Breast epithelium (tissue), 4 donors: Measurements from ENCODE around the gene CTRB1. TPM values are rescaled to one million over a fixed set of nuclear protein-coding genes. Genes with fewer than 3 reads are reported as not detected.
"Not testable (repeated sequence)": the region's sequence is repeated elsewhere in the genome, so short reads cannot be mapped to it uniquely, and the experiment has no call there.

Experiments used
- DNase-seq, 2 donors: peaks; one replicate each; pipeline ENCODE4 v3.0.0-alpha.2; 2019; ENCODE audit warnings: low spot score in 2 of 2
- H3K27ac ChIP-seq, 2 donors: fragments of 200-600 bp; sonication (generic) in 1 of 2; one replicate each; pipeline ENCODE4 v1.5.1; 2016 to 2019; ENCODE audit warnings: mild to moderate bottlenecking in 1 of 2
- H3K27me3 ChIP-seq, 2 donors: fragments of 200-600 bp; sonication (generic) in 1 of 2; one replicate each; pipeline versions ENCODE4 v1.5.1 to v1.6.0; 2017 to 2019; ENCODE audit warnings: control low read depth in 1 of 2, mild to moderate bottlenecking in 1 of 2
- H3K36me3 ChIP-seq: fragments of 200-600 bp; one replicate; pipeline ENCODE4 v1.5.1; 2019
- H3K4me1 ChIP-seq, 2 donors: fragments of 200-600 bp; sonication (generic); one replicate each; pipeline ENCODE4 v1.5.1; 2016 to 2019; ENCODE audit warnings: control low read depth in 1 of 2
- H3K4me3 ChIP-seq, 3 donors: fragments of 200-600 bp; sonication (generic); 1 replicate in 2 of 3; 2 replicates in 1 of 3; pipeline ENCODE4 v1.5.1; 2016 to 2019; ENCODE audit warnings: mild to moderate bottlenecking in 3 of 3, moderate library complexity in 2 of 3
- H3K9me3 ChIP-seq, 2 donors: fragments of 200-600 bp; sonication (generic) in 1 of 2; one replicate each; pipeline ENCODE4 v1.5.1; 2016 to 2019; ENCODE audit warnings: control low read depth in 1 of 2
- POLR2A ChIP-seq: fragments of 450-650 bp; IDR thresholded peaks from one replicate; pipeline ENCODE4 v1.6.1; 2016; ENCODE audit warnings: antibody characterized with exemption, mild to moderate bottlenecking, moderate library complexity
- POLR2AphosphoS5 ChIP-seq, 3 donors: sonication (generic); formaldehyde crosslinking; IDR thresholded peaks; one replicate each; pipeline ENCODE4 v1.6.1; 2017; ENCODE audit warnings: antibody characterized with exemption in 3 of 3
- intact Hi-C: fragments of 100-400 bp; cut with DNase I; formaldehyde crosslinking; loops from one replicate; pipeline ENCODE4 v1.15.1; 2023; ENCODE audit warnings: low total_unique reads
- total RNA-seq, 3 donors: library from RNA; depleted of rRNA; stranded (reverse); fragments of >200 nt; gene quantifications; one replicate each; pipeline ENCODE4 v1.1.0, GENCODE V29; 2016
- TF ChIP-seq, protein P1 (sequence below), 3 donors: fragments of 450-650 bp; IDR thresholded peaks; one replicate each; pipeline ENCODE4 v1.5.1; 2016 to 2017; ENCODE audit warnings: antibody characterized with exemption in 3 of 3, mild to moderate bottlenecking in 3 of 3, moderate library complexity in 3 of 3

CTRB1 gene
- total RNA-seq, 3 donors from 2014 or later: not detected

DNA sequence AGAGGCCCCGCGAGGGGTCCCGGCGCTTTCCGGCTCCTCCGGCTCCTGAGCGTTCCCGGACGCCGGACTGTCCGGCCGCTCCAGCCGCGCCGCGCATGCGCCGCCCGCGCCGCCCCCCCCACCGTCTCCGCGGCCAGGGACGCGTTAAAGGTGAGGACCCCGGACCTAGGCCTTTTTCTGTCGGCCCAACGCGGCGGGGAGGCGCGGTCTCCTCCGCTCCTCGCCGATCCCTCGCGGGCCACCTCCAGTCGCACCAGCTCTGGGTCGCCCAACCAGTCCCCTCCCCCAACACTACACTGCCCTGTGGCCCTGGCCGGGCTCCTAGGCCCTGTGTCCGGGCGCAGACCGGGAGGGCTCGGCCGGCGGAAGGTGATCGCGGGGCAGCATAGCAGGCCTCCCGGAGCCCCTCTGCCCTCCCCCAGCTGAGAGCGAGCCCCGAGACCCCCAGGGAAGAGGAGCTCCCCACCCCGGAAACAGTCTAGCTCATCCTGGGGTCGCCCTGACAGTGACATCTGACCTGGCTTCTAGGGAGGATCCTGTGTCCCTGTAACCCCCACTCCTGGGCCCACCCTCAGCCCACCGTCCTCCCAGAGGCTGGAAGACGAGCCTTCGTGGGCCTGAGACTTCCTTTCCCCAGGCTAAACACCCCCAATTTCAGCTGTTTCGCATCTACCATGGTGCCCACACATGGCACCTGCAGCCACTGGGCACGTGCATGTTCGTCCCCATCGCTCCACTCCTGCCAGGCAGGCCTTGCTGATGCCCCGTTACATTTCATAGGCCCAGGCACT is 47.3 kb downstream of the CTRB1 start:
- Histone ChIP-seq H3K4me3 (peak overlapping the region; percentile 88 to 96 (median 93)), H3K27me3 (no peaks in the 10 kb centered on the region), H3K36me3 (no peaks in the 10 kb centered on the region), H3K9me3 (no peaks in the 10 kb centered on the region), H3K4me1 (peaks cover 0 to 27% of the 10 kb centered on the region in 2 donors), H3K27ac (peak overlapping the region; percentile 87 to 94)
- peak in 1 of 2 donors; percentile 78 for DNase-seq
- TF ChIP-seq, protein P1, sequence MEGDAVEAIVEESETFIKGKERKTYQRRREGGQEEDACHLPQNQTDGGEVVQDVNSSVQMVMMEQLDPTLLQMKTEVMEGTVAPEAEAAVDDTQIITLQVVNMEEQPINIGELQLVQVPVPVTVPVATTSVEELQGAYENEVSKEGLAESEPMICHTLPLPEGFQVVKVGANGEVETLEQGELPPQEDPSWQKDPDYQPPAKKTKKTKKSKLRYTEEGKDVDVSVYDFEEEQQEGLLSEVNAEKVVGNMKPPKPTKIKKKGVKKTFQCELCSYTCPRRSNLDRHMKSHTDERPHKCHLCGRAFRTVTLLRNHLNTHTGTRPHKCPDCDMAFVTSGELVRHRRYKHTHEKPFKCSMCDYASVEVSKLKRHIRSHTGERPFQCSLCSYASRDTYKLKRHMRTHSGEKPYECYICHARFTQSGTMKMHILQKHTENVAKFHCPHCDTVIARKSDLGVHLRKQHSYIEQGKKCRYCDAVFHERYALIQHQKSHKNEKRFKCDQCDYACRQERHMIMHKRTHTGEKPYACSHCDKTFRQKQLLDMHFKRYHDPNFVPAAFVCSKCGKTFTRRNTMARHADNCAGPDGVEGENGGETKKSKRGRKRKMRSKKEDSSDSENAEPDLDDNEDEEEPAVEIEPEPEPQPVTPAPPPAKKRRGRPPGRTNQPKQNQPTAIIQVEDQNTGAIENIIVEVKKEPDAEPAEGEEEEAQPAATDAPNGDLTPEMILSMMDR (IDR thresholded peaks at IDR 0.05): no peak
- TF ChIP-seq POLR2AphosphoS5 (IDR thresholded peaks at IDR 0.05) (peak; percentile 35 to 52 (median 44)), POLR2A (no peak)
- intact Hi-C loops: no loop called here

DNA sequence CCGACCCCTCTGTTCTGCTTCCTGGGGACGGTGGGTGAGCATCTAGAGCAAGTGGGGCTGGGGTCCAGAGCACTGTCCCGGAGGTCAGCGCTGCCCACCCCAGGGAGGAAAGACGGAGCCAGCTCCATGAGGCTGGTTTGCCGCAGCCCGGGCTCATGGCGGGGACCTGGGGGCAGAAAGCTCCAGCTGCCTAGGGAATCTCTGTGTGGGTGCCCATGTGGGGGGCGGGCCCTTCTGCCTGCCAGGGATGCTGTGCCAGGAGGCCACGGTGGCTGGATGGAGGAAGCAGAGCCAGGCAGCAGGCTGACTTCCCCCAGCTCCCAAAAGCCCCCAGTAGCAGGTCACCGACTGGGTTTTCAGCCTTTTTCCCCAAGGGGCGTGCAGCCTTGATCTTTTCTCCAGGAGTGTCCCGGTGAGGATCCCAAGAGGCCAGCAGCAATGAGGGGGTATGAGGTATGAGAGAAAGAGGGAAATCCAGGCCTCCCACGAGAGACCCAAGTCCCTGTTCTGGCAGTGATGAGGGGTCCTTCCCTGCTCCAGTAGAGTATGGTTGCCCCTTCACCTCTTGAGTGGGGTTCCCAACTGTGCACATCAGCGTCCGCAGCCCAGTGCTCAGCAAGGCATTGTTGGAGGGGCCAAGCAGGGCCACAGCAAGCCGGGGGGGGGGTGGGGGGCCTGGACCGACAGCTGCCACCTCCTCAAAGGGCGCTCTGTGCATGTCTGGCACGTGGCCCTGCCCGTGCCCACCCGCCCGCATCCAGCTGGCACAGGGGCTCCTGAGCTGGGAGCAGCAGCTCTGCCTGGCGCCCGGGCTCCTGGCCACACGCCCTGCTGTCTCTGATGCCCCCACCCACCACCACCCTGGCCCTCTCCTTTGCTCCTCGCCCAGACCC is 48.2 kb downstream of the CTRB1 start:
- peak overlapping the region; percentile 87 to 94 for H3K27ac ChIP-seq
- peaks cover 0 to 27% of the 10 kb centered on the region in 2 donors for H3K4me1 ChIP-seq
- H3K36me3 ChIP-seq: no peaks in the 10 kb centered on the region
- TF ChIP-seq POLR2A (no peak), POLR2AphosphoS5 (IDR thresholded peaks at IDR 0.05) (no peak)
- TF ChIP-seq, protein P1 (IDR thresholded peaks at IDR 0.05): no peak
- peak overlapping the region in 1 of 3 donors; percentile 88 for H3K4me3 ChIP-seq
- H3K27me3 ChIP-seq: no peaks in the 10 kb centered on the region
- intact Hi-C loops: no loop called here
- H3K9me3 ChIP-seq: no peaks in the 10 kb centered on the region
- DNase-seq: no peak

DNA sequence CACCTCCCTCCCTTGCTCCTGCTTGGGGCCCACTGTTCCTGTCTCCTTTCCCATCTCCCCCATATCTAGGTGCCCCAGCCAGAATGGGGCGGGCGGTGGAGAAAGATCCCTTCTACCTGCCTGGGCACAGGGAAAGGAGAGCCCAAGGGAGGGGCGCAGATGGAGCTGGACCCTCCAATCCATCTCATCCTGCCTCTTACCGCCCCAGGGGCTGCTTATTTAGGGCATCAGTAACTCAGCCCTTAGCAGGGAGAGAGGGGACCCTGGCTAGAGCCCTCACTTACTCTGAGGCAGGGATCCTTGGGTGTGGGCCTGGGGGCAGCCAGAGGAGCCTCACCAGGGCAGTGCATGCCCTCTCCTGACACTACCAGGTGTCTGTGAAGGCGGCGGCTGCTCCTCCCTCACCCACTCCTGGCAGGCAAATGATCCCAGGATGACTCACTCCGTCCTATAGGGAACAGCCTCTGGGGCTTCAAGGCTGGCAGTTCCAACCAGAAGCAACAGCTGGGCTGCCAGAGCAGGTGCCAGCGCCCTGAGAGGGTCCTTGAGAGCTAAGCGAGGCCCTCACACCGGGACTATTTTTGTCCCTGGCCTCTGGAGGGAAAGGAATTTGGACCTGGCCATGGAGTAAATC is 49.0 kb downstream of the CTRB1 start:
- peak in 1 of 3 donors; percentile 62 for TF ChIP-seq POLR2AphosphoS5 (IDR thresholded peaks at IDR 0.05)
- TF ChIP-seq, protein P1 (IDR thresholded peaks at IDR 0.05): no peak
- DNase-seq: peak; percentile 81
- H3K4me1 ChIP-seq: peaks cover 0 to 26% of the 10 kb centered on the region in 2 donors

DNA sequence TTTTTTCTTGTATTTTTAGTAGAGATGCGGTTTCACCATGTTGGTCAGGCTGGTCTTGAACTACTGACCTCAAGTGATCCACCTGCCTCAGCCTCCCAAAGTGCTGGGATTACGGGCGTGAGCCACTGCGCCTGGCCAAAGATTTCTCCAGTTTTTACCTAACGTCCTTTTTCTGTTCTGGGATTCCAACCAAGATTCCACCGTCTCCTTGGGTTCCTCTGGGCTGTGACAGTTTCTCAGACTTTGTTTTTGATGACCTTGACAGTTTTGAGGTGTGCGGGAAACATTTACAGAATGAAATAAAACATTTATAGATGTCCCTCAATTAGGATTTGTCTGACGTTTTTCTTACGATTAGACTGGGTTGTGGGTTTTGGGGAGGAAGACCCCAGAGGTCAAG is 50.6 kb downstream of the CTRB1 start:
- H3K27me3 ChIP-seq, DNase-seq, H3K4me3 ChIP-seq, H3K27ac ChIP-seq, intact Hi-C loops, H3K9me3 ChIP-seq, H3K36me3 ChIP-seq: not testable (repeated sequence)
- H3K4me1 ChIP-seq: peaks cover 0 to 11% of the 10 kb centered on the region in 2 donors

More for the DNA sequence above, 49.0 kb downstream of the CTRB1 start:
- Histone ChIP-seq H3K9me3 (no peaks in the 10 kb centered on the region), H3K4me3 (no peak overlapping the region), H3K27me3 (no peaks in the 10 kb centered on the region), H3K36me3 (no peaks in the 10 kb centered on the region), H3K27ac (peak overlapping the region; percentile 64 to 94)
- intact Hi-C loops: no loop called here

DNA sequence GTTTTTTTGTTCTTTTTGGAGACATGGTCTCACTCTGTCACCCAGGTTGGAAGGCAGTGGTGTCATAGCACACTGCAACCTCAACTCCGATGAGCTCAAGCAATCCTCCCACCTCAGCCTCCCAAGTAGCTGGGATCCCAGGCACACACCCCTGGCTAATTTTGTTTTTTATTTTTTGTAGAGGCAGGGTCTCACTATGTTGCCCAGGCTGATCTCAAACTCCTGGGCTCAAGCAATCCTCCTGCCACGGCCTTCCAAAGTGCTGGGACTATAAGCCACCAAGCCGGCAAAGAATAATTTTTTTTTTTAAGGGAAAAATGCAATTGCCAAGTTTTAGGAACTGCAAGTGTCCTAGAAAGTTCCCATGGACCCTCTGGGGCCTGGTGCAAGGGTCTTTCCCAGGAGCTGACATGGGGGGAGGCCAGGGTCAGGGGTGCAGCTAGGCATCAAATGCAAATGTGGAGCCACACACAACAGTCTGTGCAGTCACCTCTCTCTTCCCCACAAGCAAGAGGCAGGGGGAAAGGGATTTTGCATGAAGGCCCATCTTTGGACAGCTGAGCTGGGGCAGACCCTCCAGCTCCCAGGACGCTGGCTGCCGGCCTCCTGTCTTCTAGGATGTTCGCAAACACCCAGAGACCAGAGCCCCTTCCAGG is 52.8 kb downstream of the CTRB1 start:
- Histone ChIP-seq H3K4me3 (no peak overlapping the region), H3K4me1 (peaks cover 0 to 6% of the 10 kb centered on the region in 2 donors), H3K36me3 (no peaks in the 10 kb centered on the region), H3K27ac (no peak overlapping the region), H3K27me3 (no peaks in the 10 kb centered on the region), H3K9me3 (no peaks in the 10 kb centered on the region)
- DNase-seq: no peak
- intact Hi-C loops: no loop called here
- TF ChIP-seq POLR2A (no peak), POLR2AphosphoS5 (IDR thresholded peaks at IDR 0.05) (no peak)
- TF ChIP-seq, protein P1 (IDR thresholded peaks at IDR 0.05): no peak
